ENCODE measurements around the gene SORCS2. TPM values are rescaled to one million over a fixed set of nuclear protein-coding genes. Genes with fewer than 3 reads are reported as not detected.

The SORCS2 gene
- total RNA-seq, 2 donors from 2014 or later: 0.54 to 0.74 TPM

GRCh38 chr4:7367406-7367805 lies 175.1 kb downstream of the SORCS2 start:
- no peak for TF ChIP-seq CTCF (IDR thresholded peaks at IDR 0.05)
- no peaks in the 10 kb centered on the region for H3K9me3 ChIP-seq
- H3K36me3 ChIP-seq: no peaks in the 10 kb centered on the region
- H3K9ac ChIP-seq (ENCODE audit: low read depth in 2 of 2, low read length in 2 of 2): no peak overlapping the region
- no peak for DNase-seq
- no peaks in the 10 kb centered on the region for H3K4me1 ChIP-seq
- H3K4me3 ChIP-seq: no peak overlapping the region
- no peaks in the 10 kb centered on the region for H3K27me3 ChIP-seq
- intact Hi-C loops (cut with DNase I): no loop called here
- no peak overlapping the region for H3K27ac ChIP-seq

GRCh38 chr4:7367864-7368277 lies 175.5 kb downstream of the SORCS2 start:
- no peak for DNase-seq
- Histone ChIP-seq H3K4me1 (no peaks in the 10 kb centered on the region), H3K4me3 (no peak overlapping the region), H3K27ac (no peak overlapping the region), H3K36me3 (no peaks in the 10 kb centered on the region), H3K27me3 (no peaks in the 10 kb centered on the region), H3K9ac (ENCODE audit: low read depth in 2 of 2, low read length in 2 of 2) (no peak overlapping the region), H3K9me3 (no peaks in the 10 kb centered on the region)
- intact Hi-C loops (cut with DNase I): no loop called here
- no peak for TF ChIP-seq CTCF (IDR thresholded peaks at IDR 0.05)

- DNase-seq: no peak
- TF ChIP-seq CTCF (IDR thresholded peaks at IDR 0.05): no peak
- Histone ChIP-seq H3K27ac (no peak overlapping the region), H3K9me3 (no peaks in the 10 kb centered on the region), H3K4me1 (no peaks in the 10 kb centered on the region), H3K4me3 (no peak overlapping the region), H3K9ac (ENCODE audit: low read depth in 2 of 2, low read length in 2 of 2) (no peak overlapping the region), H3K27me3 (no peaks in the 10 kb centered on the region), H3K36me3 (no peaks in the 10 kb centered on the region)
- intact Hi-C loops (cut with DNase I): no loop called here
These were observed 176.0 kb downstream of the SORCS2 start for GRCh38 chr4:7368296-7368695.

- no peak for DNase-seq
- H3K36me3 ChIP-seq: no peaks in the 10 kb centered on the region
These were observed 177.2 kb downstream of the SORCS2 start for GRCh38 chr4:7369511-7369910.

GRCh38 chr4:7370038-7370437 lies 177.7 kb downstream of the SORCS2 start:
- no peak overlapping the region for H3K9ac ChIP-seq (ENCODE audit: low read depth in 2 of 2, low read length in 2 of 2)
- no peaks in the 10 kb centered on the region for H3K9me3 ChIP-seq
- intact Hi-C loops (cut with DNase I): no loop called here
- TF ChIP-seq CTCF (IDR thresholded peaks at IDR 0.05): no peak
- no peak overlapping the region for H3K27ac ChIP-seq
- H3K27me3 ChIP-seq: no peaks in the 10 kb centered on the region
- no peaks in the 10 kb centered on the region for H3K36me3 ChIP-seq
- H3K4me1 ChIP-seq: no peaks in the 10 kb centered on the region
- DNase-seq: no peak
- no peak overlapping the region for H3K4me3 ChIP-seq

More at GRCh38 chr4:7369511-7369910, 177.2 kb downstream of the SORCS2 start:
- Histone ChIP-seq H3K4me3 (no peak overlapping the region), H3K27ac (no peak overlapping the region), H3K9ac (ENCODE audit: low read depth in 2 of 2, low read length in 2 of 2) (no peak overlapping the region), H3K4me1 (no peaks in the 10 kb centered on the region), H3K9me3 (no peaks in the 10 kb centered on the region), H3K27me3 (no peaks in the 10 kb centered on the region)
- no peak for TF ChIP-seq CTCF (IDR thresholded peaks at IDR 0.05)
- intact Hi-C loops (cut with DNase I): no loop called here
